Frontal cortex (tissue), 4 donors: Measurements from ENCODE around the gene CD79A. TPM values are rescaled to one million over a fixed set of nuclear protein-coding genes. Genes with fewer than 3 reads are reported as not detected.

ENCODE experiments used
- DNase-seq, 2 donors: peaks; one replicate each; pipeline ENCODE4 v3.0.0; 2012; ENCODE audit warnings: low spot score in 2 of 2
- FAIRE-seq: peaks from 2 replicates; lab custom pipeline; 2012; peaks lifted over from hg19 to GRCh38; lab: Jason Lieb, UNC
- total RNA-seq: library from RNA; depleted of rRNA; stranded (reverse); fragments of >200 nt; gene quantifications from one replicate; pipeline ENCODE4 v1.2.3, GENCODE V29; 2014
- donor health status: control.
- donor health status: control.
- donor health status: control.

CD79A gene
- total RNA-seq, 1 donor from 2014 or later: not detected

DNA sequence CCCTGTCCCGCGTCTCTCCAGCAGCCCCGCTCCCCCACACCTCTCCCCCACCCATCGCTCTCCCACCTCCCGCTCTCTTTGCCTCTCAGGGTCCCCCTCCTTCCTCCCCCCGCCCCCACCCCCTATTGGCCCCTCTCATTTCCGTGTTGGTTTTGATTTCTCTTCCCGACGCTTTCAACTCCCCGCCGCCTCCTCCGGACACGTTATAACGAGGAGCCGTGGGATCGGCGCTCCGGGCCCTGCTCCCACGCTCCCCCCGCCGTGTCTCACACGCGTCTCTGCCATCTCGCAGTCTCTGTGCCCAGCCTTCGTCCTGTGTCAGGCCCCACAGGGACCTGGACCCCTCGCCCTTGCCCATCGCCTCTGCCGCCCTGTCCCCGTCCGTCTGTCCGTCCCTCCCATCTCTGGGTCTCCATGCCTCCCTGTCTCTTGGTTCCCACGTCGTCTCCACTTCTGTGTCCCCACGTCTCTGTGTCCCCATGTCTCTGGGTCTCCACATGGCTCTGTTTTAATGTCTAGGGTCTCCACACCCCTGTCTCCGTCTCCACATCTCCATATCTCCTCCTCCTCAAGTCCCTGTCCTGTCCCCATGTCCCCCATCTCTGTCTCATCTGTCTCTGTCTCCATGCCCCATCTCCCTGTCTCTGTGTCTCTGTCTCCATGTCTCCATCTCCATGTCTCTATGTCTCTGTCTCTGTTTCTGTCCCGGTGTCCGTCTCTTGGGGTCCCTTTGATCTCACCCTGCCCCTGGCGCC is 38.1 kb downstream of the CD79A start:
- FAIRE-seq (no peak), DNase-seq (no peak)

DNA sequence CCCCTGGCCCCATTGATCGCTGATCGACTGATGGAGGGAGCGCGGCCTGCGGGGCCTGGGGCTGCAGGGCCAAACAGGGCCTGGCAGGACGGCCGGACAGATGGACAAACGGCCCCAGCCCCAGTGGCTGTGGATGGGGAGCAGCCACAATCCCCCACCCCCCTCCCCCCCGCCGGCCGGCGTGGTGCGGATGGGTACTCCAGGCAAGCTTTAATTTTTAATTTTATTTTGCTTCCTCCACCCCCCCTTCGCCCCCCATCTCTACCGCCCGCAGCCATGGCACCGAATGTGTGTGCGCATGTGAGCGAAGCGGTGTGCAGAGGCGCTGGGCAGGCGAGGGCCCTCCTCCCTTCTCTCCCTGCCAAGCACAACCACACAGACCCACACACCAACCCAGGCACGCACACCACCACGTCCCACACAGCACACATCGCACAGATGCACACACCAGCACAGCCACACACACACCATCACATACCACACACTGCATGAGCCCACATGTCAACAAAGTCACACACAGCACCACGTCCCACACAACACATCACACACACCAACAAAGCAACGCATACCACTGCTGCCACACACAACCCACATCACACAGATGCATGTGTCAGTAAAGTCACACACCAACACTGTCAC is 38.8 kb downstream of the CD79A start:
- FAIRE-seq: no peak
- no peak for DNase-seq

DNA sequence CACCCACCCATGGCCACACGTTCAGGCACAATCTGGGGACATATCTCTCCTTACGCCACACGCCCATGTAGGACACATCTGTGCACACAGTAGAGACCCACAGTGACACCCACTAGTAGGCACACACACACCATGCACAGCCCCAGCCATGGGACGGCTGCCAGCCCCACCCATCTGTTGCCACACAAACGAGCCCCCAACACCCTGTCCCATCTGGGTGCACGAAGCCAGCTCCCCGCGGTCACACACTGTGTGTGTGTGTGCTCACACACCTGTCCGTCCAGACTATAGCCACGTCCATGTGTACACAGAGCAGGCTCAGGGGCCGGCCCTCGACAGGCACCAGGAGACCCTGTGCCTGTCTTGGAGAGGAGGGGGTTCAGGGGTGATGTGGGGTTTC is 40.6 kb downstream of the CD79A start:
- FAIRE-seq (no peak), DNase-seq (no peak)

DNA sequence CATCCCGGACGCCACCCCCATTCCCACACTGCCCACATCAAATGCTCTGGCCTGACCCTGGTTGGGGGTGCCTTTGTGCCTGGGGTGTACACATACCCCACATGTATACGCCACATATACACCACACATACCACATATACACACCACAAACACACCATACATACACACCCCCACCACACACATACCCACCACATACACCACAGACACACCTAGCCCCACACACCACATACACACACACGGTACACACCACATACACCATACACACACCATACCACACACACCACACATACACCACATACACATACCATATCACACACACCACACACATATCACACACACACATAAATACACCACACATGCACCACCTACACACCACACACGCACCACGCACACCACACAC is 41.0 kb downstream of the CD79A start:
- DNase-seq: no peak
- no peak for FAIRE-seq

DNA sequence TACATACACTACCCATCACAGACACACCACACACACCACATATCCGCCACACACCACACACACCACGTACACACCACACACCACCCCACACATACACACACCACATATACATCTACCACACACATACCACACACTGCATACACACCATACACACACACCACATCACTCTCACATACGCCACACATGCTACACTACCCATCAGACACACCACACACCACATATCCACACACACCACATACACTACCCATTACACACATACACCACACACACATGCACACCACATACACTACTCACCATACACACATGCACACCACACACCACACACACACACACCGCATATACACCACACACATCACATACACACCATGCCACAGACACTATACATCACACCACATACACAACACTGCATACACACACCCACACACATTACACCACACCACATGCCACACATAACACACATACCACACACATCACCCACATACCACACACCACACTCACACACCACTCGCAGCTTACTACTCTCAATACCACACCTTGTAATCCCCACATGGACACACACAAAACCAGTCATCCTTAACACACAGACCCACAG is 41.7 kb downstream of the CD79A start:
- FAIRE-seq (no peak), DNase-seq (no peak)

DNA sequence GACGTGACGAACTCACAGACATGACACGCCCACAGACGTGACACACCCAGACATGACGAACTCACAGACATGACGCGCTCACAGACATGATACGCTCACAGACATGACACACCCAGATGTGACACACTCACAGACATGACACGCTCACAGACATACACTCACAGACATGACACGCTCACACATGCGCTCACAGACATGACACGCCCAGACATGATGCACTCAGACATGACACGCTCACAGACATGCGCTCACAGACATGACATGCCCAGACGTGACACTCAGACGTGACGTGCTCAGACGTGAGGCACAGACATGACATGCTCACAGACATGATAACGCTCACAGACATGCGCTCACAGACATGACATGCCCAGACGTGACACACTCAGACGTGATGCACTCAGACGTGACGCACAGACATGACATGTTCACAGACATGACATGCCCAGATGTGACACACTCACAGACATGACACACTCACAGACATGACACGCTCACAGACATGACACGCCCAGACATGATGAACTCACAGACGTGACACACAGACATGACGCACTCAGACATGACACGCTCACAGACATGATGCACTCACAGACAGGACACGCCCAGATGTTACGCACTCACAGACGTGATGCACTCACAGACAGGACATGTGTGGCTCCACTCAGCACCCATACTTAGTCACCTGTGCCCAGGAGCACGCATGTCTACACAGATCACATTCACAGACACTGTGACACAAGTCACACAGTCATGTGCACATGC is 43.1 kb downstream of the CD79A start:
- FAIRE-seq: no peak
- DNase-seq: no peak

DNA sequence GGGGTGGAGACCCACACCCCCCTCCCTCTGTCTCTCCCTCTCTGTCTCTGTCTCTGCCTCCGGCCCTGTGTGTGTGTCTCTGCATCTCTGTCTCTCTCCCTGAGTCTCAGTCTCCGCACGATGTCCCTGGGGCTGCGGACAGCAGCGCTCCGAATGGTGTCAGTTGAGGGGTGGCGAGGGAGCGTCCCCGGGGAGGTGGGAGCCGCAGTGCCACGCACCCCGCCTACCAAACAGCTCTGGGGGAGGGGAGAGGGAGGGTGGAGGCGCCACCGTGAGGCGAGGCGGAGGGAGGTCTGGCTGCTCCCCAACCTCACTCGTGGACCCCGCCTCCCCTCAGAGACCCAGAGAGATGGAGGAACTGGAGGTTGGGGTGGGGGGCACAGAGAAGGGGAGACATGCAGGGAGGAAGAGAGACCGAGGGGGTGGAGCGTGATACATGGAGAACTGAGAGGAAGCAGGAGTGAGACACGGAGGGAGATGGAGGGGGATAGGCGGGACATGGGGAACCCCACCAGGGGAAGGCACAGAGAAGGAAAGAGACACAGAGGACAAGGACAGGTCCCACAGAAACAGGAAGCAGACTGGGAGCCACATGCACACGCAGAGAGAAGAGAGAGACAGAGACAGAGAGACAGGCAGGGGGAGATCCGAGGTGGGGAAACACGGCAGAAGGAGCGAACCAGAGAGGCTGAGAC is 44.0 kb downstream of the CD79A start:
- no peak for FAIRE-seq
- no peak for DNase-seq

DNA sequence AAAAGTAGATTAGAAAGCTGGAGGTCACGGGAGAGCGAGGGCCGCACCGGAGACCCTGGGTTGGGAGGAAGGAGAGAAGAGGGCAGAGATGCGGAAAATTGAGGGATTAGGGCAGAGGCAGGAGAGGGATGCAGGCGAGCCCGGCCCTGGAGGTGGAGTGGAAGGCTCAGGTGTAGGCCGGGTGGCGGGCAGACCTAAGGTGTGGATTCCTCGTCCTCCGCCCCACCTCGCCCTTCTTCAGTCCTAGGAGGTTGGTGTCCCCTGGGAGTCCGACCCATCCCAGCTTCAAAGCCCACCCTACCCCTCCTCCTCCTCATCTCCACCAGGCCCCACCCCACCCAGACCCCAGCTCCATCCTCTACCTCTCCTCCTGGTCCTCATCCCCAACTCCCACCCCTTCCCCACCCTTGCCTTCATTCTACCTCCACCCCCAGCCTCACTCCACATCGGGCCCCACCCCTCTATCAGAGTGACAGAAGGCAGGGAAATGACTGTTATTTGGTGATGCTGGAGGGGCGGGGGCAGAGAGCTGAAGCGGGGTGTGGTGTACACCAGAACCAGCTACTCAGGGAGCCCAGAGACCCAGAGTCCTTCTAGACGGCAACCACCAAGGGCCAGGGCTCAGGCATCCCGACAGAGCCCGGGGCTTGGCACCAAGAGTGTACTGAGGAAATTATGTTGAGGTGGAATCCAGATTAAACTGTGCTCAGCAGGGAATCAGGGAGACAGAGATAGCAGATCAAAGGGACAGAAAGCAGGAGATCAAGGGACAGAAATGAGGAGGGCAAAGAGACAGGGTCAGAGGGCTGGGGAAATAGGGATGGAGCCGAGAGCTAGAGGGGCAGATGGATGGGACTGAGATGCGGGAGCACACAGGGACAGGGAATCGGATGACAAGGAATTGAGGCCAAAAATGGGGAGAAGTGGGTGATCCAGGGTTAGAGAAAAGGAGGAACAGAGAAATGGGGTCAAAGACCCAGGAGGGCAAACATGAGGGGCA is 44.8 kb downstream of the CD79A start:
- FAIRE-seq: no peak

DNA sequence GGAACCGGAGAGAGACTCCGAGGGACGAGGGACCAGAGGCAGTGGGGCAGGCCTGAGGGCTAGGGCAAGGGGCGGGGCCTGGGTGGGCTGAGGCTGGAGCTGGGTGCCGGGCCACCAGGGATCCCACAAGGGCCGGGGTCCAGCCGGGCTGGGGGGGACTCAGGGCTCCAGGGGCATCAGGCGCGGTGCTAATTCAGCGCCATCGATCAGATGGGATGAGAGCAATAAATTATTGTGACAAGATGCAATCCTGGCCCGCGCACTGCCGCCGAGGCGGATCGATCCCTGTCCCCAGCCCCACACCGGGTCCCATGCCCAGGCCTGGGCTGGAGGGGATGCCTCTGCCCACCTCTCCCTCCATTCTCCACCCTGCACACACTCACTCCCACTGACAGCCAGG is 45.5 kb downstream of the CD79A start:
- FAIRE-seq (no peak), DNase-seq (no peak)

More for the DNA sequence above, 44.8 kb downstream of the CD79A start:
- DNase-seq: no peak

DNA sequence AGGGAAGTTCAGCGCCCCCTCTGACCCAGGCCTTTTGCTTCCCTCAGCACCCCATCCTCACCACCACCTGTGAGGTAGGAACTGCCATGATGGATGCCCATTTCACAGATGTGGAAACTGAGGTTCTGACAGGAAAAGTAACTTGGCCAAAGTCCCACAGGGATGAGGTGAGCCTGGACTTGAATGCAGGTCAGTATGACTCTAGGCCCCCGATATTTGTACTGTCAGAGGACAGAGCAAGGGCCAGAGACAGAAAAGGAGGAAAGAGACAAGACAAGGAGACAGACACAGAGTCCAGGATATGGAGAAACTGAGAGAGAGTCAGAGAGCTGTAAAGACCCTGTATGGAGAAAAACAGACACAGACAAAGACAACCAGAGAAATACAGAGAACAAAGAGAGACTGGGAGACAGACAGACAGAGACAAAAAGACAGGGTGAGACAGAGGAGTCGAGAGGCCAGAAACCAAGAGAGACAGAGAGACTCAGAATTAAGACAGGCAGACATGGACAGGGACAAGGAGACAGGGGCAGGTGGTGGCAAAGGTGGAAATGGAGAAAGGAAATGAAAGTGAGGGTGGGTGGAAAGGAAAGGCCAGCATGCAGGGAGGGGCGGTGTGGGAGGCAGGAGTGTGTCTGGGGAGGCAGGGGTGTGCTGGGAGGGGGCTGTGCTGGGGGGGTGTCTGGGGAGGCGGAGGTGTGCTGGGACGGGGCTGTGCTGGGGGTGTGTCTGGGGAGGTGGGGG is 46.1 kb downstream of the CD79A start:
- DNase-seq (no peak), FAIRE-seq (no peak)

DNA sequence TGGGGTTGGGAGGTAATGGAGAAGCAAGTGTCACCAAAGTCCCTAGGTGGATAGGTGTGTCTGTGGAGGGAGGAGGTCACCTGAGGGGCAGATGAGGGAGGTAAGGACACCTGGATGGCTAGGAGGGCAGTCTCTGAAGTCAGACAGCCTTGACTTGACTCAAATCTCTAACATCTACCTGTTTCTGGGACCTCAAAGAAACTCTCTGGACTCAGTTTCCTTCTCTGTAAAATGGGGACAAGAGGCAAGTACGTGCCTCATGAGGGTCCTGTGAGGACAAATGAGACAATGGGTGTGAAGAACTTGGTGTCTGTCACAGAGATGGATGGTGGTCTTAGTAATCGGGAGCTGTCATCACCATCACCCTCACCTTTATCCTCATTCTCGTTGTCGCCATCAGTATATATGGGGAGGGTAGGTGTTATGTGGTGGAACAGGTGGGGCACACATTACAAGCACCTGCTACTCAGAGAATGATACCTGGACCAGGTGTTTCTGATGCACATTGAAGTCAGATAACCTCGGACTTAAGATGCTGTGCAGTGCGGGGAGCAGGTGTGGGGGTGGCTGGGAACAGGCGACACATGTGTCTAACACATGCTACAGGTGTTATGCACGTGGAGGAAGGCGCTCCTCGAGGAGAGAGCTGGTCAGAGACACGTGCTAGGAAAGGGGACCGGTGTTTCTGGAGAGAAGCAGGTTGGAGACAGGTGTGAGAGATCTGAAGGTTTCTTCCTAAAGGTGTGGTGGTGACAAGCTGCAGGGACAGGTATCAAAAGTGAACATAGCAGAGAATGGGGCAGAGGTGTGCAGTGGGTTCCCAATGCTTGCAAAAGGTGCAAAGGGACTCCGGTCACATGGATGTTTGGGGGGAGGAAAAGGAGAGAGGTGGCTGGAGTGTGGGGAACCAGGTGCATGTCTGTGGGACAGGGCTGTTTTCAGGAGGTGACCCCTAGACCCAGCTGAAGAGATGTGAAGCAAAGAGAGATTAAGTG is 47.4 kb downstream of the CD79A start:
- DNase-seq: no peak
- FAIRE-seq: no peak

DNA sequence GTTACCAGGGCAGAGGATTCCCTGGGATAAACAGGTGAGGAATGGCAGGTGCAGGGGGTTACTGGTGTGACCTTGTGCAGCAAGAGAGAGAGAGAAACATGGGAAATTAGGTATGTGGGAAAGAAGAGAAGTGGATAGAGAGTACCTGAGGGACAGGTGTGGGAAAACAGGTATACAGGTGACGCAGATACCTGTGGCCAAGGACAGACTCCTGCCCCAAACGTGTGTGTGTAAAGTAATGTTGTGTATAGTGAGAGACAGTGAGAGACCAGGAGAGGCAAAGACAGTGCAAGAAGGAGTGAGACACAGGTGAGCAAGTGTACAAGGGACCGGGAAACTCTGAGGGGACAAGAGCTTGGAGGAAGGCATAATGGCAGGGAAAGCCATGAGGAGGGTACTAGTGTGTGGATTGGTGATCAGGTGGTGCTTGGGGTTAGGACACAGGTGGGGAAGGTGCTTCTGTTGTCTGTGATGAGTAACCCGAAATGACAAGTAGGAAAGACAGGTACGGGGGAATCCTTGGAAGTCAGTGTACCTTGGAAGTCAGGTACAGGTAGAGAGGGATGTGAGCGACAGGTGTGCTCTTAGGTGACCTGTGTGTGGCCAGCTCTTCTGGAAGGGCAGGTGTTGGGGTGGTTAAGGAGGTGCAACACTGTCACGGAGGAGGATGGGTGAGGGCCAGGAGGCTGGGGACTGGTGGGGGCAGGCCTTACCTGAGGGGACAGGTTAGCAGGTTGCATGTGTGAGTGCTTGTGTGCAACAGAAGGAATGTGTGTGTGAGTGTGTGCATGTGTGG is 48.3 kb downstream of the CD79A start:
- DNase-seq (no peak), FAIRE-seq (no peak)

DNA sequence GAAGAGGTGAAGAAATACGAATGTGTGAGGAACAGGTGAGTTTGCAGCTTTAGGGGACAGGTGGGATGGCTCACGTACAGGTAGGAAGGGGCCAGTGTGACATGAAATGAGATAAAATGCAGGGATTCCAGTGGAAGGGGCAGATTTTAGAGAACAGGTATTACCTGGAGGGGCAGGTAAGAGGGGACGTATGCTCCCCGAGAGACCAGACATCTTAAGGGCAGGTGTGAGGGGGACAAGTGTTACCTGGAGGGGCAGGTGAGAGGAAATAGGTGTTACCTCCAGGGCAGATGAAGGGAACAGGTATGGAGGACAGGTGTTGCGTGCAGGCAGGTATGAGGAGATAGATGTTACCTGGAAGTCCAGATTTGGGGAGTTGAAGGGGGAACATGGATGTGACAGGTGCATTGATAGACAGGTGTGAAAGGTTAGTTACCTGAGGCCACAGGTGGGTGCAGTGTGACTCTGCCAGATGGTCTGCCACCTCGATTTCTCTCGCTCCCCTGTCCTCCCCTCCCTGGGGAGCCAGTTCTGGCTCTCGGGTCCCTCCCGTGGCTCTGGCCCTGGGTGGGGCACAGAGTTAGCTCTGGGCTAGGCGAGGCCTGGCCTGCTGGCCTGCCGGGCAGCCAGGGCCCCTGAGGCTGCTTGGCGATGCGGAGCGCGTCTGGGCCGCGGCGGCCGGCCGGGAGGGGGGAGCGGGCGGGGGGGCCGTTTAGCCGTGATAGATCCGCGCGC is 49.1 kb downstream of the CD79A start:
- FAIRE-seq (no peak), DNase-seq (no peak)

DNA sequence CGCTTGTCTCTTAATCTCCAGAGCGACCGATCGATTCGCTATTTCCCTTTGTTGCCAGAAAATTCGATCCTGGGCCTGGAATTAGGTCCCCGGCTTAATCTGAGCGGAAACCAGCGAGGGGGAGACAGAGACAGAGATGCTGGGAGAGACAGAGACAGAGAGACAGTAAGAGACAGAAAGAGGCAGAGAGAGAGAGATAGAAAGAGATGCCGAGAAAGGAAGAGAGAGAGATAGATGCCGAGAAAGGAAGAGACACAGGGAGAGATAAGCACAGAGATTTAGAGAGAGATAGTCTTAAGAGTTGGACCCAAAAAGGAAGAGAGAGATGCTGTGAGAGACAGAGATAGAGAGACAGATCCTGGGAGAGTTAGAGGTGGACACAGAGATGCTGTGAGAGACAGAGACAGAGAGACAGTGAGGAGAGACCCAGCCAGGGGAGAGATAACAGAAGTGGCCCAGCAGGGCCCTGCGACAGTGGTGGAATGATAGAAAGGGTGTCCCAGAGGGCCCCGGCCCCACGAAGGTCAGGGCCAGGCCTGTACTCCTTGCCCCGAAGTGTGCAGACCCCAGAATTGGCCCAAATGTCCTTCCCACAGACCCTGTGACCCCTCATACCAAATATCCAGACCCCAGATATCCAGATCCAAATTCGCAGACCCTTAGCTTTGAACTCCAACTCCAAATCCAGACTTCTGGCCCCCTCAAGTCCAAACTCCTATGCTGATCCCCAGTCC is 49.9 kb downstream of the CD79A start:
- DNase-seq: no peak
- no peak for FAIRE-seq
